ENCODE measurements around the gene TRIM17.

GRCh38 chr1:228405200-228405978, 11.3 kb downstream of the TRIM17 start:
- TF ChIP-seq POLR2A (IDR thresholded peaks at IDR 0.05) (no peak), CTCF (IDR thresholded peaks at IDR 0.05 in 4 of 5, conservative IDR thresholded peaks at IDR 0.05 in 1 of 5) (no peak)
